H54 (cell line): Measurements from ENCODE around the gene NTM.

Experiments used
- DNase-seq: peaks from one replicate; pipeline ENCODE4 v3.0.0; 2011; ENCODE audit warnings: low spot score, mixed read lengths; ENCODE audit not compliant: insufficient read length
- FAIRE-seq: peaks from 3 replicates; lab custom pipeline; 2011; peaks lifted over from hg19 to GRCh38; lab: Jason Lieb, UNC
- POLR2A ChIP-seq: IDR thresholded peaks from 2 replicates; pipeline ENCODE4 v1.6.1; 2011; ENCODE audit warnings: low read depth, mild to moderate bottlenecking, low read length

NTM gene

DNA sequence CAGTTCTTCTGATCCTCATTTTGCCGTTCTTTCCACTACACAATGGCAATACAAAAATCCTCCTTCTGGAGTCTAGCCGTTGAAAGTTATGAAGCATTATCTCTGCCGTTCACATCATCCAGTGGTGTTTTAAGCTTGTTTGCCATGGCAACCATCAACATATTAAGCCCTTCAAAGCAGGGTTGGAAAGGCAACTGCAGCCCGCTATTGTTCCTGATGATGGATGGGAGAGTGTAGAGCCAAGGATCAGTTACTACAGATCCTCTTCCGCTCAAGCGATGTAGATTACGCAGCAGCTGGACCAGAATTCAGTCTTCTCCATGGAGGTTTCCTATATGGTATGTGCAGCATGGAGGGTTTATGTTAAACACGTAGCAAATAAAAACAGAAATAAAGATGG is 352.7 kb downstream of the NTM start:
- no peak for FAIRE-seq
- no peak for DNase-seq
- TF ChIP-seq POLR2A = no peak

DNA sequence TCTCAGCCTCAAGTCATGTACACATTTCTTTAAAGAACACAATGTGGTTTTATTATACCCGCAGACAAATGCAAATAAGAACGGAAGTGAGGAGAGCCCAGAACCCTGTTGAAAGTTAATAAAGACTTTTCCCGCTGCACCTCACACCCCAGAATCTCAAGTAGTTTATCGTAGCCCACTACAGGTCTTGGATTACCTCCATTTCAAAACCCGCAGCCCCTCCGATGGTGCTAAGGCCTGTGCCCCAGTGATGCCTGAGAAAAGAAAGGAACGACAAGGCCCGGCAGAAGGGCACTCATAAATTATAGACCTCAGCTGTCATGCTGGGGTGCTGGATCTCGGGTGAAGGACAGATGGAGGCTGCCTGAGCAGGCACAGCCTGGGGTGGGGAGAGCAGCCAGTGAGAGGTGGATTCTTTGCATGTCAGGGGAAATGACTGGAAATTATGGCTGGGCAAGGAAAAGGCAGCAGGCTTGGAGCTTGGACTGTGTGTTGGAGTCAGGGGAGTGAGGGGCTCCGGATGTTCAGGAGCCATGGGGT is 354.1 kb downstream of the NTM start:
- DNase-seq (no peak), FAIRE-seq (no peak)
- no peak for TF ChIP-seq POLR2A

GRCh38 chr11:131734871-131735270 is 364.5 kb downstream of the NTM start:
- no peak for FAIRE-seq
- DNase-seq = no peak
- TF ChIP-seq POLR2A = no peak

DNA sequence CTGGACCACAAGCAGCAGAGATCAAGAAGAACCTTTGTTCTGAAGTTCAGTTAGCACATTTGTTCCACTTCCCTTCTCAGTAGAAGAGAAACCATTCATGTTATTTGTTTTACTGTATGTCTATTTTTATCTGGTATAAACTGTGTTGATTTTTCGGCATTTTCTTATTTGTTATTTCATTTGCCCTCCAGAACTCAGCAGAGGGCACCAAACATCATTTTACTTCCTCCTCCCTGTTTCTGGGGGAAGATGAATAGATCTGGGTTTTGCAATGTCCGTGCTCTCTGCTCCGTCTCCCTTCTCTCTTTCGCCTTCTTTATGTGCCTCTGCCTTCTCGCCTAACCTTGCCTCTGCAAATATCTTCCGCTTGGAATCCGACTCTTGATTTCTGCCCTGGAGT is 366.9 kb downstream of the NTM start:
- FAIRE-seq = no peak
- no peak for DNase-seq
- no peak for TF ChIP-seq POLR2A

GRCh38 chr11:131739243-131739882 is 368.9 kb downstream of the NTM start:
- FAIRE-seq (no peak), DNase-seq (no peak)
- TF ChIP-seq POLR2A = no peak

GRCh38 chr11:131744847-131745246 is 374.4 kb downstream of the NTM start:
- no peak for TF ChIP-seq POLR2A
- FAIRE-seq (peak; percentile 89), DNase-seq (no peak)

- DNase-seq (peak; percentile 22), FAIRE-seq (peak; percentile 82)
- TF ChIP-seq POLR2A = no peak
These were observed 375.0 kb downstream of the NTM start for GRCh38 chr11:131745405-131745804.

- DNase-seq = no peak
- no peak for TF ChIP-seq POLR2A
These were observed 375.8 kb downstream of the NTM start for GRCh38 chr11:131746201-131746600.

GRCh38 chr11:131748151-131749050 is 378.0 kb downstream of the NTM start:
- FAIRE-seq = peak; percentile 48
- no peak for DNase-seq
- TF ChIP-seq POLR2A = no peak

More at GRCh38 chr11:131746201-131746600, 375.8 kb downstream of the NTM start:
- FAIRE-seq = no peak

DNA sequence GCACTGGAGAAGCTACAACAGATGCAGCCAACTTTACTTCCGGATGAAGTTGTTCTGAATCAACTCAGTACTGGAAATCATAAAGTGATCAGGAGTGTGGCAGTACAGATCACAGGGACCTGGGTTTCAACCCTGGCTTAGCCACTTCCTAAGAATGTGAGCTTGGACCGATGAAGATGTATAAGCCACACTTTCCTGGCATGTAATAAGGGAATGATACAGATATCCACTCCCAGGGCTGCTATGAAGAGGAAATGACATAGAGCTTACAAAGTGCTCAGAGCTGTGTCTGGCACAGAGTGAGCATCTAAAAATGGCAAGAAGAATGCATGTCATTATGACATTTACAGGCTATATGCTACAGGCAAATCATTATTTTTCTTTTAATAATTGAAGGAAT is 378.7 kb downstream of the NTM start:
- DNase-seq = peak; percentile 17
- TF ChIP-seq POLR2A = no peak
- FAIRE-seq = peak; percentile 69

DNA sequence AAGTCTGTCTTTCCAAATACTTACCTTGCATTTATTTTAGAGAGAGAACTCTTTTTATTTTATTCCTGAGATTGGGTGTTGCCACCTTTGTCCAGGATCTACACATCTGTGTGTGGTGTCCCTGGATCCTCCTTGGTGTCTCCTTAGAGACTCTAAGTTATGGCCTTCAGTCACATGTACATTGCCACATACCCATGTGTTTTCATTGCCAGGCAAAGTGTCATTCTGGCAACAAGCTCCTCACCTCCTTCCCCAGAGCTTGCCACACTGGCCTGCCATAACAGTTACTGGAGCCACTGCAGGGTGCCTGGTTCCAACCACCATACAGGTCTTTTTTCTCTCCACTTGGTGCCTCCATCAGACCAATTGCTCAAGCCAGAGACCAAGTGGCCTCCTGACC is 379.7 kb downstream of the NTM start:
- no peak for FAIRE-seq
- no peak for DNase-seq
- TF ChIP-seq POLR2A = no peak

GRCh38 chr11:131750692-131751091 is 380.3 kb downstream of the NTM start:
- DNase-seq (no peak), FAIRE-seq (no peak)
- no peak for TF ChIP-seq POLR2A

GRCh38 chr11:131754671-131755070 is 384.3 kb downstream of the NTM start:
- no peak for FAIRE-seq
- no peak for TF ChIP-seq POLR2A
- DNase-seq = no peak

DNA sequence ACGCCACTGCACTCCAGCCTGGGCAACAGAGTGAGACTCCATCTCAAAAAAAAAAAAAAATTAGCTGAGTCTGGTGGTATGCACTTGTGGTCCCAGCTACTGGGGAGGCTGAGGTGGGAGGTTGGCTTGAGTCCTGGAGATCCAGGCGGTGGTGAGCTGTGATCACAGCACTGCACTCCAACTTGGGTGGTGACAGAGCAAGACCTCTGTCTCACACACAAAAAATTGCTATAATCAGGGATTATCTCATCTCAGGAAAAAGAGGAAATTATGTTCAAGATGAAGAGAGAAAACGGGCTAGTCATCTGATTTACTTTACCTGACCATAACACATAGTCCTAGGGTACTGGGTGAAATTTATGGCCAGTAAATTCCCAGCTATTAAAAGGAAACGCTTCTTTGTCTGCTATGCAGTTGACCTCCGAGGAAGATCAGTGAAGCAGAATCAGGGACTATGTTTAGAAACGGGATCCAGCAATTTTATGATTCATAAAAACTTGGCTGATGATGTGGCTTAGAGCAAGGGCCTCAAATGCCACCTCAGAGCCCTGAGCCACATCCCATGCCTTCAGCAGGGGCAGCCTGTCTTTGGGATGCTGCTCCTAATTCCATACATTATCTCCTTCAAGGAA is 386.2 kb downstream of the NTM start:
- DNase-seq (no peak), FAIRE-seq (peak; percentile 81)
- TF ChIP-seq POLR2A = no peak

DNA sequence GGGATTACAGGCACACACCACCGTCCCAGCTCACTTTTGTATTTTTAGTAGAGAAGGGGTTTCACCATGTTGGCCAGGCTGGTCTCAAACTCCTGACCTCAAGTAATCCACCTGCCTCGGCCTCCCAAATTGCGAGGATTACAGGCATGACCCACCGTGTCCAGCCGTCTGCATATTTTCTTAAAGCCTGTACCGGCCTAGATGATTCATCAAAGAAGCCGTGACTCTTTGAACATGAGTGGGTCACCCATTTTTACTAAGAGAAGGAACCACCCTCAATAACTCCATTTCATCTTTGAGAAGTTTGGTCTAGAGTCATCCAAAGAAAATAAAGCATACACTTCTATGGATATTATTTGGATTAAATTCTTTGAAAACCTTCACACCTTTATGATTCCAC is 388.3 kb downstream of the NTM start:
- TF ChIP-seq POLR2A = no peak
- FAIRE-seq (no peak), DNase-seq (no peak)
